KMS-11 (cell line): Measurements from ENCODE around the gene SLC30A2.

Source experiments
- H2AFZ ChIP-seq: fragments of 200-600 bp; sonication (generic); 2 replicates; pipeline ENCODE4 v1.6.1; 2016; ENCODE audit warnings: antibody characterized with exemption, mixed run types, low read depth
- H3K27ac ChIP-seq: fragments of 200-600 bp; sonication (generic); 2 replicates; pipeline ENCODE4 v1.6.1; 2016; ENCODE audit warnings: mild to moderate bottlenecking, mixed run types
- H3K27me3 ChIP-seq: fragments of 200-600 bp; sonication (generic); 2 replicates; pipeline ENCODE4 v1.6.1; 2017; ENCODE audit warnings: mild to moderate bottlenecking, low read depth, mixed run types, moderate library complexity; ENCODE audit not compliant: insufficient read depth
- H3K36me3 ChIP-seq: fragments of 200-600 bp; sonication (generic); 2 replicates; pipeline ENCODE4 v1.6.1; 2017; ENCODE audit warnings: mild to moderate bottlenecking, mixed run types; ENCODE audit not compliant: insufficient read depth
- H3K4me1 ChIP-seq: fragments of 200-600 bp; sonication (generic); 2 replicates; pipeline ENCODE4 v1.6.1; 2016; ENCODE audit warnings: mild to moderate bottlenecking, low read depth, mixed run types; ENCODE audit not compliant: poor library complexity, severe bottlenecking
- H3K4me2 ChIP-seq: fragments of 200-600 bp; sonication (generic); 2 replicates; pipeline ENCODE4 v1.7.0; 2016; ENCODE audit warnings: mild to moderate bottlenecking, mixed run types
- H3K4me3 ChIP-seq: fragments of 200-600 bp; sonication (generic); IDR thresholded peaks from 2 replicates; pipeline ENCODE4 v1.6.1; 2017; ENCODE audit warnings: low read depth, low read length, mixed read lengths; ENCODE audit not compliant: insufficient read depth
- H3K79me2 ChIP-seq: fragments of 200-600 bp; sonication (generic); 2 replicates; pipeline ENCODE4 v1.6.1; 2016; ENCODE audit warnings: low read depth, mixed run types; ENCODE audit not compliant: insufficient read depth
- H3K9ac ChIP-seq: fragments of 200-600 bp; sonication (generic); 2 replicates; pipeline ENCODE4 v1.6.1; 2016; ENCODE audit warnings: mild to moderate bottlenecking, mixed run types
- H4K20me1 ChIP-seq: fragments of 200-600 bp; sonication (generic); 2 replicates; pipeline ENCODE4 v1.6.1; 2016; ENCODE audit warnings: mild to moderate bottlenecking, mixed run types; ENCODE audit not compliant: insufficient read depth
- CTCF ChIP-seq: fragments of 200-600 bp; sonication (generic); conservative IDR thresholded peaks from 2 replicates; pipeline ENCODE4 v1.6.1; 2017; ENCODE audit warnings: low read depth, mild to moderate bottlenecking, antibody characterized with exemption, low read length, moderate library complexity, mixed read lengths

SLC30A2 gene

GRCh38 chr1:26035959-26036755, 9.8 kb downstream of the SLC30A2 start:
- Histone ChIP-seq H3K79me2 (no peaks in the 10 kb centered on the region), H3K9ac (no peak overlapping the region), H3K27ac (no peak overlapping the region), H3K27me3 (peaks cover 15% of the 10 kb centered on the region; the same call in 1 of the 2 replicates), H3K4me2 (peak overlapping the region; percentile 99), H4K20me1 (no peaks in the 10 kb centered on the region), H3K4me1 (no peaks in the 10 kb centered on the region), H3K36me3 (no peaks in the 10 kb centered on the region), H2AFZ (peak overlapping the region; percentile 100), H3K4me3 (peak overlapping the region; percentile 97)
- peak; percentile 96 for TF ChIP-seq CTCF

GRCh38 chr1:26035203-26035958, 10.5 kb downstream of the SLC30A2 start:
- H3K27me3 ChIP-seq, result peaks cover 15% of the 10 kb centered on the region; the same call in 1 of the 2 replicates
- no peak for TF ChIP-seq CTCF
- H3K79me2 ChIP-seq, result no peaks in the 10 kb centered on the region
- peak overlapping the region; percentile 97 for H3K4me3 ChIP-seq
- H4K20me1 ChIP-seq, result no peaks in the 10 kb centered on the region
- H2AFZ ChIP-seq, result peak overlapping the region; percentile 100
- no peak overlapping the region for H3K27ac ChIP-seq
- peak overlapping the region; percentile 99 for H3K4me2 ChIP-seq
- H3K36me3 ChIP-seq, result no peaks in the 10 kb centered on the region
- H3K4me1 ChIP-seq, result no peaks in the 10 kb centered on the region
- H3K9ac ChIP-seq, result peak overlapping the region; percentile 18; the same call in 1 of the 2 replicates

- Histone ChIP-seq H3K9ac (peak overlapping the region; percentile 18; the same call in 1 of the 2 replicates), H3K4me1 (no peaks in the 10 kb centered on the region), H4K20me1 (no peaks in the 10 kb centered on the region), H3K27ac (no peak overlapping the region), H3K36me3 (no peaks in the 10 kb centered on the region), H3K4me3 (no peak overlapping the region), H2AFZ (peak overlapping the region; percentile 100), H3K27me3 (peaks cover 15% of the 10 kb centered on the region; the same call in 1 of the 2 replicates), H3K79me2 (no peaks in the 10 kb centered on the region), H3K4me2 (peak overlapping the region; percentile 99)
- TF ChIP-seq CTCF, result no peak
These were observed 11.3 kb downstream of the SLC30A2 start for GRCh38 chr1:26034504-26035202.

- H3K36me3 ChIP-seq, result no peaks in the 10 kb centered on the region
- no peak for TF ChIP-seq CTCF
- H3K79me2 ChIP-seq, result no peaks in the 10 kb centered on the region
- H3K4me1 ChIP-seq, result no peaks in the 10 kb centered on the region
- no peak overlapping the region for H3K4me3 ChIP-seq
- peaks cover 15% of the 10 kb centered on the region; the same call in 1 of the 2 replicates for H3K27me3 ChIP-seq
- H3K9ac ChIP-seq, result no peak overlapping the region
- no peak overlapping the region for H2AFZ ChIP-seq
- no peaks in the 10 kb centered on the region for H4K20me1 ChIP-seq
- H3K4me2 ChIP-seq, result no peak overlapping the region
- no peak overlapping the region for H3K27ac ChIP-seq
These were observed 13.1 kb downstream of the SLC30A2 start for GRCh38 chr1:26032656-26033357.
